Neutrophil (primary cell): Measurements from ENCODE around the gene SNAI3.

Experiments
- H3K27ac ChIP-seq: fragments of 200-600 bp; sonication (generic); 2 replicates; pipeline ENCODE4 v1.5.1; 2016; ENCODE audit warnings: mild to moderate bottlenecking, moderate library complexity
- H3K27me3 ChIP-seq: fragments of 200-600 bp; sonication (generic); 2 replicates; pipeline ENCODE4 v1.6.0; 2016; ENCODE audit warnings: mild to moderate bottlenecking
- H3K36me3 ChIP-seq: fragments of 200-600 bp; sonication (generic); 2 replicates; pipeline ENCODE4 v1.5.1; 2017
- H3K4me1 ChIP-seq, 2 experiments: fragments of 200-600 bp in 1 of 2; sonication (generic) in 1 of 2; 1 replicate in 1 of 2; 2 replicates in 1 of 2; pipeline versions ENCODE4 v1.5.1 to v1.6.1; 2013 to 2016; ENCODE audit warnings: low read depth in 1 of 2, low read length in 1 of 2, mild to moderate bottlenecking in 1 of 2, moderate library complexity in 1 of 2; ENCODE audit not compliant: control insufficient read depth in 1 of 2, insufficient read depth in 1 of 2
- H3K4me3 ChIP-seq, 2 experiments: fragments of 200-600 bp in 1 of 2; sonication (generic) in 1 of 2; 1 replicate in 1 of 2; 2 replicates in 1 of 2; pipeline ENCODE4 v1.5.1; 2013 to 2016; ENCODE audit warnings: low read depth in 1 of 2, low read length in 1 of 2, mild to moderate bottlenecking in 1 of 2, moderate library complexity in 1 of 2
- H3K9me3 ChIP-seq: fragments of 200-600 bp; sonication (generic); 2 replicates; pipeline ENCODE4 v1.5.1; 2016
- TF ChIP-seq, protein P1 (sequence below): fragments of 200-600 bp; sonication (generic); IDR thresholded peaks from 2 replicates; pipeline ENCODE4 v1.5.1; 2016; ENCODE audit warnings: antibody characterized with exemption

Gene SNAI3

DNA sequence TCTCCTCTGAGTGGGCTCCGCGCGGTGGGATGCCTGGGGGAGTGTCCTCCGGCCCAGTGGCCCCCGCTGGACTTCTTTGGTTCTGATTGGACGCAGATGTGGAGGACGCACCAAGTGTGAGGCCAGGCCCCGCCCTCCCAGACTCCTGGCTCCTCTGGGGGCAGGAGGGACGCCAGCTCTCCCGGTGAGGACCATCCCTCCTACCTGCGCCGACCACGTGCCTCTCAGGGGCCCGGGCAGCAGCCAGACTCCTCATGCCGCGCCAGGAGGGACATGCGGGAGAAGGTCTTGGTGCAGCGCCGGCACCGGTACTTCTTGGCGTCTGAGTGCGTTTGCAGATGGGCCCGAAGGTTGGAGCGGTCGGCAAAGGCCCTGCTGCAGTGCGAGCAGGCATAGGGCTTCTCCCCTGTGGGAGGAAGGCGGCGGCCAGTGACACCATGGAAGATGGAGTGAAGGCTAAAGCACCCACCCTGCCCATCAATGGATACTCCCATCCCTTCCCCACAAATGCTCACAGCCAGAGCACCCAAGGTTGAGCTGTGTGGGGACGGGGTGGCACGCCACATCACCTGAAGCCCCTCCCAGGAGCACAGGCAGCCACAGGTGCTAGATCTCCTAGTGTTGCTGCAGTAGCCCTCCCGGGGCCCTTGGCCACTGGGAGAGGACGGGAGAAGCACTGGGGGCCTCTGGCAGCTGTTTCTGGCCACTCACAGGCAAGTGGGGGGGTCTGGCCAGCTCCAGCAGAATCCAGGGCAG is 7.9 kb downstream of the SNAI3 start:
- TF ChIP-seq, protein P1, sequence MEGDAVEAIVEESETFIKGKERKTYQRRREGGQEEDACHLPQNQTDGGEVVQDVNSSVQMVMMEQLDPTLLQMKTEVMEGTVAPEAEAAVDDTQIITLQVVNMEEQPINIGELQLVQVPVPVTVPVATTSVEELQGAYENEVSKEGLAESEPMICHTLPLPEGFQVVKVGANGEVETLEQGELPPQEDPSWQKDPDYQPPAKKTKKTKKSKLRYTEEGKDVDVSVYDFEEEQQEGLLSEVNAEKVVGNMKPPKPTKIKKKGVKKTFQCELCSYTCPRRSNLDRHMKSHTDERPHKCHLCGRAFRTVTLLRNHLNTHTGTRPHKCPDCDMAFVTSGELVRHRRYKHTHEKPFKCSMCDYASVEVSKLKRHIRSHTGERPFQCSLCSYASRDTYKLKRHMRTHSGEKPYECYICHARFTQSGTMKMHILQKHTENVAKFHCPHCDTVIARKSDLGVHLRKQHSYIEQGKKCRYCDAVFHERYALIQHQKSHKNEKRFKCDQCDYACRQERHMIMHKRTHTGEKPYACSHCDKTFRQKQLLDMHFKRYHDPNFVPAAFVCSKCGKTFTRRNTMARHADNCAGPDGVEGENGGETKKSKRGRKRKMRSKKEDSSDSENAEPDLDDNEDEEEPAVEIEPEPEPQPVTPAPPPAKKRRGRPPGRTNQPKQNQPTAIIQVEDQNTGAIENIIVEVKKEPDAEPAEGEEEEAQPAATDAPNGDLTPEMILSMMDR, result no peak
- Histone ChIP-seq H3K27ac (no peak overlapping the region), H3K27me3 (no peaks in the 10 kb centered on the region), H3K4me1 (peaks cover 30% of the 10 kb centered on the region in 2 experiments), H3K36me3 (peaks cover 73% of the 10 kb centered on the region), H3K9me3 (no peaks in the 10 kb centered on the region), H3K4me3 (no peak overlapping the region)

DNA sequence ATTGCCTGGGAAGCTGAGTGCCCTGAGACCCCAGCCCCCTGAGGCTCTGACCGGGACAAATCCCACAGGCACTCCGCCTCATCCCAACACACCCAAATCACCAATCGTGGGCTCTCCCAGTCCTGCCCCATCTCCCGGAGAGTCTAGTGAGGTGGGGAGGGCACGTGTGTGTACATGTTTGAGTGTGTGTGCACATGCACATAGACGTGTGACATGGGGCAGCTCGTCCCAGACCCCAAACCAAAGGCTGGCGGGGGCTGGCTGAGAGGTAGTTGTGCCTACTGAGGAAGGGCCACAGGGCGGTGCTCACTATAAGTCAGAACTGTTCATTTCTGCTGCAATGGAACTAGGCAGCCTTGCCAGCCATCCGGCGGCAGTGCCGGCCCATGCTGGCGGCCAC is 8.6 kb downstream of the SNAI3 start:
- H3K27ac ChIP-seq, result no peak overlapping the region
- H3K4me3 ChIP-seq, result no peak overlapping the region
- peaks cover 26 to 30% of the 10 kb centered on the region in 2 experiments for H3K4me1 ChIP-seq
- H3K27me3 ChIP-seq, result no peaks in the 10 kb centered on the region
- peaks cover 76% of the 10 kb centered on the region for H3K36me3 ChIP-seq
- no peaks in the 10 kb centered on the region for H3K9me3 ChIP-seq
- TF ChIP-seq, protein P1, result no peak

DNA sequence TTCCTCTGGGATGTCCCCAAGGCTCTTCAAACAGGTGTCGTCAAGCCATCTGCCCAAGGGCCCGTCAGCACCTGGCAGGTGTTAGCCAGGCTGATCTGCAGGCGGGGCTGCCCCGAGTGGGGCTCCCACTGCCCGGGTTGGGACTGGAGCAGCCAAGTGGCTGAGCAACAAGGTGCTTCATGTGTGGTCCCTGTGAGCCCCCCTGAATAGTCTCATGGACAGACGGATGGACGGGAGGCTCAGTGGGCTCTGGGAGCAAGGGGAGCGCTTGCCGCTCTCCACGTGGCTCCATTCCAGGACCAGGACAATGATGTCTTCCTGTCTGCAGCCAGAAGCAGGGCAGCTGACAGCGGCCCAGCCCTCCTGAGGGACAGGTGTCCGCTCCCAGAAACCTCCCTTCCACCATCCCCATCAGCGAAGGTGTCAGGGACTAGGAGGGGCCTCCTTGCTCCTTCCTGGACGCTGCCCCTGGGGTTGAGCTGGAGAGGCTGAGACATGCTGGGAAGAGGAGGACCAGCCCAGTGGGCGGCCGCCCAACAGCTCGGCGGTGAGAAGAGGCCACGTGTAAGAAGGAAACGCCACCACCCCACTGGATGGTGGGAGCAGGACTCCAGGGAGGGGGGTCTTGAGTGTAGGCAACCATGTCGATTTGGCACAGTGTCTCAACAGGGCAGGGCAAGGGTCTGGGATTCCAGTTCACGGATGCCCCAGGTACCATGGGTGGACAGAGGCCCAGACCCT is 9.6 kb downstream of the SNAI3 start:
- Histone ChIP-seq H3K4me3 (no peak overlapping the region), H3K27me3 (no peaks in the 10 kb centered on the region), H3K4me1 (peaks cover 15 to 19% of the 10 kb centered on the region in 2 experiments), H3K27ac (no peak overlapping the region), H3K9me3 (no peaks in the 10 kb centered on the region), H3K36me3 (peaks cover 75% of the 10 kb centered on the region)
- TF ChIP-seq, protein P1, result no peak

DNA sequence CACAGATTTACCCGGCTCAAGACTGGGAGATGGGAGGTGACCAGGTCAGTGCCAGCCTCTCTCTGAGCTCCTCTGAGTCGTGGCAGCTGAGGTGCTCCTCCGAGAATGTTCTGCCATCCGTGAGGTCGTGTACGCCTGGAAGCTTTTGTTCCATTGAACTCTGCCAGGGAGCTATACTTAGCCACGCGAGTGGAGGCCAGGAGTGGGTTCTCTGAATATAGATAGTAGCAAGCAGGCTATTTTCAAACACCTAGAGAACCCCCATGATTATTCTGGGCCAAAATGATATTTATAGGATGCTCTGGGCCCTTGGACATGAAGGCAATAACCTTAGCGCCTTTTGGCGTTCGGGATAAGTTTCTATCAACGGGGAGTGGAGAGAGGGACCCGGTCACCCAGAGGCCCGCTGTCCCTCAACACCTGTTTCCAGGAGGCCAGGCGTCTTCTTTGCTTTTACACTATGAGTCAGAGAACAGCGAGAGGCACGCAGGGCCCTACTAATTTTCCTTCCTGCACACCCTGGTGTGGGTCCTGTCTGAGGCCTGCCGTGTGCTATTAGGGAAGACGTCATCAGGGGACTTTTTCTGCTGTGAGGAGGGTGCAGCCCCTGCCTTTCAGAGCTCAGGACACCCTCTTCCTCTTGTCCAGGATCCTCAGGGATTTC is 12.5 kb downstream of the SNAI3 start:
- Histone ChIP-seq H3K36me3 (peaks cover 54% of the 10 kb centered on the region), H3K27ac (no peak overlapping the region), H3K27me3 (no peaks in the 10 kb centered on the region), H3K4me3 (no peak overlapping the region), H3K4me1 (no peaks in the 10 kb centered on the region), H3K9me3 (no peaks in the 10 kb centered on the region)
- TF ChIP-seq, protein P1, result no peak

DNA sequence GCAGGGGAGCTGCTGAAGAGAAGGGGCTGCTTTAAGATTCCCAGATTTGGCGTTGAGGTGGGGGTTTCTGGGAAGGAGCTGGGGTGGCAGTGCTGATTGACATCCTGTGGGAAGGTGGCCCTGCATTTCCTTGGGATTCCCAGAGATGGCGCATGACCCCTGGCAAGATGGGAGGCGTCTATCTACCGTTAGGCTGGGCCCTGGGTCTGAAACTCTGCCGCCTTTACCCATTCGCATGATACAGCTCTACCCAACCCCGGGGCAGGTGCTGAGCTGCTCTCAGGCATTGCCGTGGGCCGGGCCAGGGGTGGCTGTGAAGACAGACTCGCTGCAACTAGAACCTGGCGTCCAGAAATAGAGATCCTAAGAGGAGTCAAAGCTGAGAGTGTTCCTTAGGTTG is 13.5 kb downstream of the SNAI3 start:
- TF ChIP-seq, protein P1, result no peak
- Histone ChIP-seq H3K4me1 (no peaks in the 10 kb centered on the region), H3K27me3 (no peaks in the 10 kb centered on the region), H3K9me3 (no peaks in the 10 kb centered on the region), H3K27ac (no peak overlapping the region), H3K36me3 (peaks cover 43% of the 10 kb centered on the region), H3K4me3 (no peak overlapping the region)
